ELF-1 (cell line): ENCODE data around the gene CPLANE2.
A peak's percentile ranks its signal among the peaks of the same experiment; 100 is the strongest.
"Not testable (repeated sequence)": the region's sequence is repeated elsewhere in the genome, so short reads cannot be mapped to it uniquely, and the experiment has no call there.

Experiments
- DNase-seq: peaks from one replicate; pipeline ENCODE4 v3.0.0-alpha.2; 2016; ENCODE audit warnings: low read depth, low spot score

CPLANE2 gene

DNA sequence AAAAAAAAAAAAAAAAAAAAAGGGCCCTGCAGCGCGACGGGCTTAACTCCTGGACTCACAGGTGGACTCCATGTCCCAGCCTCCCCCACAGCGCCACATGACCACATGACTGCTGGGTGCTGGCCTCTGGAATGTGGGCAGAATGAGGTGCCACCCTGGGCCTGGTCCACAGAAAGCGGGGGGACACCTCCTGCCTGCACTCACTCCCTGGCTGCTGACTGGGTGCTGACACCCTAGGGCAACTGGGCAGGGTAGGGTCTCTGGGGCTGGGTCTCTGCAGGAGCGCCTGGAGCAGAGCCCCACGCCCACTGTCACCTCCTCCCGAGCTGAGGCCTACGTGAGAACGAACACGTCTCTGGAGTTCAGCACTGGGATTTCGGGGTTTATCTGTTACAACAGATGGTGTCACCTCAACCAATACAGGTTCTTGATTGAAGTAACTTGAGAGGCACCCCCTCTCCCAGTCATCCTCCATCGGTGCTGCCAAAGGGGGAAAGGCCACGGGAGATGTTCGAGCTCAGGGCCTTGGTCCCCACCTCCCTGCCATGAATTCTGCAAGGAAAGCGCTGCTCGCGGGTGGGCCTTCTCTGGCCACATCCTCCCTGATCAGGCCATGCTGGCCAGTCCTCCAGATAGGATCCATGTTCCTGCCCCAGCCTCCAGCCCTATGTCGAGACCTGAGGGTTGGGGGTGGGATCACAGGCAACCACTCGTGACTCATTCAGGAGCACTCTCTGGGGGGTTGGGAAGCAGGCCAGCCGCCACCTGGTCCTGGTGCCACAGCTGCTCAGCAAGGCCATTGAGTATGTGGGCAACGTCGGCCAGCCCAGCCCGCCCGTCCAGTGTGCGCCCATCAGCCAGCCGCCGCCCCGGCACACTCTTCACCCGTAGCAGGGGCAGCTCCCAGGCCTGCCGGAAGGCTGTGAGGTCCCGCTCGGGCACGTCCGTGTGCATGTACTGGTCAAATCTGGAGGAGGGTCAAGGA, 5.4 kb downstream of the CPLANE2 start:
- no peak for DNase-seq

GRCh38 chr1:16230744-16231143, 6.2 kb downstream of the CPLANE2 start:
- DNase-seq, result no peak

- no peak for DNase-seq
Measured at GRCh38 chr1:16229976-16230740, 6.8 kb downstream of the CPLANE2 start.

- peak; percentile 82 for DNase-seq
Measured at GRCh38 chr1:16226490-16227179, 10.3 kb downstream of the CPLANE2 start.

- DNase-seq, result no peak
Measured at GRCh38 chr1:16226129-16226489, 10.9 kb downstream of the CPLANE2 start.

GRCh38 chr1:16224472-16224871, 12.5 kb downstream of the CPLANE2 start:
- no peak for DNase-seq

- DNase-seq, result not testable (repeated sequence)
Measured at GRCh38 chr1:16222716-16223115, 14.3 kb downstream of the CPLANE2 start.

- DNase-seq, result no peak
Measured at GRCh38 chr1:16221499-16221898, 15.5 kb downstream of the CPLANE2 start.

DNA sequence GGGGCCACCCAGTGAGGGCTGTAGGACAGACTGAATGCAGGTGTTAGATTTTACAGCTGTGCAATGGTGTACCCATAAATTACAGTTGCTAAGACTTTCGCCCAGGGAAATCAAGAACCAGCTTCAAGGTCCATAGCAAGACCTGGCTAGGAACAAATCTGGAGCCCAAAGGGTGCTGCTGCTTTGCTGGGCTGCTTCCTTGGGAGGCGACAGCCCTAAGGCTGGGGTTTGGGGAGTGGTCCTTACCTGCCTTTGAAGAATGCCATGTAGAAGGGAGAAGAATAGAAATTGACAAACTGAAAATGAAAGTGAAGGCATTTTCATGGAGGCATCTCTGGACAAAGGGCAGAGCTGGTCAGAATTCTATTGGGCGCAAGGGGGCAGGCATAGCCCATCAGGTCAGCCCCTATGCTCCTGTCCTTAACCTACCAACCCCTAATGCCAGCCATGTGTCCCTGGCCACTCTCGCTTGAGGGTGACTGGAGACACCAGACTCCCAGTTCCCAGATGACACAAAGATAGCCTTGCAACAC, 16.9 kb downstream of the CPLANE2 start:
- no peak for DNase-seq

- DNase-seq, result no peak
Measured at GRCh38 chr1:16218674-16219071, 18.3 kb downstream of the CPLANE2 start.

GRCh38 chr1:16218014-16218673, 18.8 kb downstream of the CPLANE2 start:
- DNase-seq, result no peak

GRCh38 chr1:16217061-16217785, 19.8 kb downstream of the CPLANE2 start:
- peak; percentile 95 for DNase-seq

DNA sequence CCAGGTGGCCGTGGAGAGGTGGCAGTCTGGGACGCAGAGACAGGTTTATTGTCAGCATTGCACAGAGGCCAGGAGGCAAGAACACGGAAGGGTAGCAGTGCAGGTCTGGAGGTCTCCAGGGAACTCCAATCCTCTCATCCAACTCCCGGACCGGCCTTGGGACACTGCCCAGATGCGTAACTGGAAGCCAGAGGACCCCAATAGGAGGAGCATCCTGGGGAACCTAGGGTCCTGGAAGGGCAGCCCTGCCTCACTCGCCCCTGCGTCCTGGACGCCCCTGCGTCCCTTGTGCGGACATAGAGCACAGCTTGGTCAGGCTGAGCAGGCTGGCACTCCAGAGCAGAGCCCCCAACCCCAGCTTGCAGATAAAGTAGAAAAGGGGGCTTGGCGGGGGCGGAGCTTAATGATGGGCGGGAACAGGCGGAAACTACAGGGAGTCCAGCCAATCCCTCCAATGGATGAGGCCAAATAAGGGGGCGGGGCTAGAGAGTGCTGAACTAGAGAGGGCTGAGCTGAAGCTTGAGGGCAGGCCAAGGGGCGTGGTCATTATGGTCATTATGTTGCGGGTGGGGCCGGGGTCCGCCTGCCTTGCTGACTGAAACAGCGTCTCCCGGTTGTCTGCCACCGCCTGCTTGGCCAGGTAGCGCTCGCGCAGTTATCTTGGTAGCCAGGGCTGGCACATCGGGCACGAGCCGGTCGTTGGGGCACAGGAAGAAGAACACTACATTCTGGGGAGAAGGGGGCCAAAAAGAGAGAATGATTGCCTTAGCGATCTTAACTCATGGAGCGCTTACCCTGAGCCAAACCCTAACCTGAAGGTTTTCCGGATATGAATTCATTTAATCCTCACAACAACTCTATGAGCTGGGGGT, 20.9 kb downstream of the CPLANE2 start:
- peak; percentile 96 for DNase-seq

DNA sequence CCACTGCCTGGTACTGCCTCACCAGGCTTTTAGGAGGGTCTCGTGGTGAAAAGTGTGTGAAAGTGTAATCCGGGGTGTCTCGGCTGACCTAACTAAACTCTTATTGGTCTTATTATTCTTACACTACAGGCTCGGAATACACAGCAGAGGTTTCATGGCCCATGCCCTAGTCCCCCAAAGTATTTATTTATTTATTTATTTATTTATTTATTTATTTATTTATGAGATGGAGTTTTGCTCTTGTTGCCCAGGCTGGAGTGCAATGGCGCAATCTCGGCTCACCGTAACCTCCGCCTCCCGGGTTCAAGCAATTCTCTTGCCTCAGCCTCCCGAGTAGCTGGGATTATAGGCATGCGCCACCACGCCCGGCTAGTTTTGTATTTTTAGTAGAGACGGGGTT, 21.7 kb downstream of the CPLANE2 start:
- not testable (repeated sequence) for DNase-seq

GRCh38 chr1:16213544-16213943, 23.4 kb downstream of the CPLANE2 start:
- not testable (repeated sequence) for DNase-seq

DNA sequence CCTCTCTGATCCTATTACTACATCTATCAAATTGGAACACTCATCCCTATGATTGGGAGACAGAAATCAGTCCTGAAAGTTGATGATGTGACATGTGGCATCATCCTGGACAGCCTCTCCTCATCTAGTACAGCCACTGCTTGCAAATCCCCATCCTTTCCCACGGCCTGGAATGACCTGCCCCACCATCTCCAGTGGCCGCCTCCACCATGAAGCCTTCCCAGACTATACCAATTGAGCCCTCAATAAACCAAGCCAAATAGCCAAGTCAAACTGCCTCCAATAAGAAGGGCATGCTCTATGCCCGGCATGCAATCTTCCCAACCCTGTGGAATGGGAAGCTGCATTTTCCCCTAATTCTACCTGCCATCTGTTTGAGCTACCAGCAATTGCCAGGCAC, 24.0 kb downstream of the CPLANE2 start:
- DNase-seq, result no peak

DNA sequence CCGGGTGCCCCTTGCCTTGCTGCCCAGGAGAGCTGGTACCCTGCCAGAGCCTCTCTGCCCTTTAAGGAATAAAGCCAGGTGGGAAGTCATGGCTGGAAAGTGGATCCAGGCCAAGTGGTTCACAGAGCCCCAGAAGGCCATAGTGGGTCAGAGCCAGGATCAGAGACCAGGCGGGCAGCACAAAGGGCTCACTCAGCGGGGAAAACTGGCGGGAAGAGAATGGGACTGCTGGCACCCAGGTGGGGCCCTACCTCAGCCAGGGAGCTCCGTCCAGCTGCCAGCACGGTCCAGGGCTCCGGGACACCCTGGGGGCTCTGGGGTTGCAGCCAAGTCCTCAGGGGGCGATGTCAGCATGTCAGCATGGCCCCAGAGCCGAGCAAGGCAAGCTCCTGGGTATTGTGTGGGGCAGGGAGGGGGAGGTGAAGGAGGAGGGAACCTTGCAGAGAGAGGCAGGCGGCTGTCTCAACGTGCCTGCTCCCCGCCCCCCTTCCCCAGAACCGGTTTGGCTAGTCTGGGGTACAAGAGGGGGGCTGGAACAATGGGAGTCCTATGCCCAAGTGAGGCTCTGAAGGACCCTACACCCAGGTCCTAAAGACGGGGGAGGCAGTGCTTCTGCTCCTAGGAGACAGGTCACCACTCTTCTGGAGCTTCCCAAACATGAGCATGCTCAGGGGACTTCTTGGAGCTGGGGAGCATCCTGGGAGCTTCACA, 24.6 kb downstream of the CPLANE2 start, which contains the start of gene ARHGEF19:
Gene ARHGEF19, minus strand, starts transcription at position 402 of the 711 bp plus-strand sequence. CDS start 3,598 bp downstream, outside the sequence.
- peak; percentile 54 for DNase-seq

DNA sequence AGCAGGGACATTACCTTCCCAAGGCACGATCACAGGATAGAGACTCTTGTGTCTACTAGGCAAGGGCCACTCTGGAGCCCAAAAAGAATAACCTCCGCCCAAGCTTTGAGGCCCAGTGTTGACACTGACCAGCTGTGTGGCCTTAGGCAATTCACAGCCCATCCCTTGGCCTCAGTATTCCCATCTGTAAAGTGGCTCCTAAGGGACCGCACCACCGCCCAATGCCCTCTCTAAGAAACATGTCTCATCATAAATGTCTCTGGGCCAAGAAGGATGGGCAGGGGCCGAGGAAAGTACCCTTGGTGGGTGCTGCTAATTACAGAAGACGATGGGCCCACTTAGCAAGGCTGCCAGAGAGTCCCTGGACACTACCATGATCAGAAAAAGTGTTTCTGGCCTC, 25.2 kb downstream of the CPLANE2 start:
- DNase-seq, result no peak

GRCh38 chr1:16210581-16210980, 26.4 kb downstream of the CPLANE2 start:
- no peak for DNase-seq
